GM23248 (cell line): ENCODE measurements around the gene DENND1A. TPM values are rescaled to one million over a fixed set of nuclear protein-coding genes. Genes with fewer than 3 reads are reported as not detected.

ENCODE experiments used
- DNase-seq: peaks from one replicate; pipeline ENCODE4 v3.0.0-alpha.2; 2015
- H2AFZ ChIP-seq: fragments of 200-600 bp; sonication (generic); 2 replicates; pipeline ENCODE4 v1.6.1; 2016; ENCODE audit warnings: antibody characterized with exemption
- H3F3A ChIP-seq: fragments of 200-600 bp; sonication (generic); 2 replicates; pipeline ENCODE4 v1.6.1; 2016; ENCODE audit warnings: mild to moderate bottlenecking, antibody characterized with exemption, mixed run types; ENCODE audit not compliant: insufficient read depth
- H3K27ac ChIP-seq: fragments of 200-600 bp; sonication (generic); 2 replicates; pipeline ENCODE4 v1.5.1; 2016; ENCODE audit warnings: mild to moderate bottlenecking
- H3K27me3 ChIP-seq: fragments of 200-600 bp; sonication (generic); replicated peaks from 2 replicates; pipeline ENCODE4 v1.6.1; 2016; ENCODE audit warnings: mild to moderate bottlenecking; ENCODE audit not compliant: insufficient read depth
- H3K36me3 ChIP-seq: fragments of 200-600 bp; sonication (generic); 2 replicates; pipeline ENCODE4 v1.6.1; 2016; ENCODE audit warnings: low read depth, mild to moderate bottlenecking
- H3K4me1 ChIP-seq: fragments of 200-600 bp; sonication (generic); 2 replicates; pipeline ENCODE4 v1.6.1; 2016; ENCODE audit warnings: mild to moderate bottlenecking; ENCODE audit not compliant: insufficient read depth
- H3K4me2 ChIP-seq: fragments of 200-600 bp; sonication (generic); one replicate; pipeline ENCODE4 v1.6.1; 2016; ENCODE audit warnings: mild to moderate bottlenecking; ENCODE audit not compliant: unreplicated experiment
- H3K4me3 ChIP-seq: fragments of 200-600 bp; sonication (generic); 2 replicates; pipeline ENCODE4 v1.5.1; 2016; ENCODE audit warnings: mild to moderate bottlenecking
- H3K79me2 ChIP-seq: fragments of 200-600 bp; sonication (generic); 2 replicates; pipeline ENCODE4 v1.6.1; 2016; ENCODE audit warnings: mild to moderate bottlenecking; ENCODE audit not compliant: insufficient read depth
- H3K9ac ChIP-seq: fragments of 200-600 bp; sonication (generic); 2 replicates; pipeline ENCODE4 v1.6.1; 2016; ENCODE audit warnings: mild to moderate bottlenecking
- H3K9me2 ChIP-seq: fragments of 200-600 bp; sonication (generic); 2 replicates; pipeline ENCODE4 v1.6.1; 2016; ENCODE audit warnings: mixed run types, mild to moderate bottlenecking, moderate library complexity; ENCODE audit not compliant: insufficient read depth
- H3K9me3 ChIP-seq: fragments of 200-600 bp; sonication (generic); one replicate; pipeline ENCODE4 v1.6.1; 2017; ENCODE audit warnings: low read depth
- H4K20me1 ChIP-seq: fragments of 200-600 bp; sonication (generic); 2 replicates; pipeline ENCODE4 v1.6.0; 2016; ENCODE audit not compliant: insufficient read depth
- EZH2 ChIP-seq: fragments of 200-600 bp; sonication (generic); IDR thresholded peaks from 2 replicates; pipeline ENCODE4 v1.6.1; 2018; ENCODE audit warnings: antibody characterized with exemption, mild to moderate bottlenecking; ENCODE audit not compliant: insufficient read depth, poor library complexity, severe bottlenecking
- EZH2phosphoT487 ChIP-seq: fragments of 200-600 bp; sonication (generic); IDR thresholded peaks from 2 replicates; pipeline ENCODE4 v1.6.1; 2018; ENCODE audit warnings: antibody characterized with exemption, moderate library complexity, mild to moderate bottlenecking, low read depth; ENCODE audit not compliant: insufficient read depth
- WGBS, 2 experiments: methylation state at CpG; one replicate each; pipeline ENCODE4 v1.1.6; 2015 to 2017; ENCODE audit warnings: low lambda C conversion rate in 2 of 2, low coverage in 1 of 2; ENCODE audit errors: missing lambda C conversion rate in 2 of 2; 5-methylcytosine and 5-hydroxymethylcytosine counted together
- in situ Hi-C: fragments of 300-500 bp; cut with MboI; formaldehyde crosslinking; loops from 2 replicates; pipeline ENCODE4 v1.15.0; 2020
- polyA plus RNA-seq: library from polyadenylated mRNA; unstranded; fragments of >200 nt; fragmentation: Nextera tagmentation; extraction: Ambion mirVana; gene quantifications from 2 replicates; pipeline ENCODE4 v1.2.1, GENCODE V29; 2016
- total RNA-seq: library from RNA; depleted of rRNA; stranded (reverse); fragments of >200 nt; shearing (Covaris generic); gene quantifications from 2 replicates; pipeline ENCODE4 v1.2.3, GENCODE V29; 2014

Gene DENND1A
- total and polyA plus RNA-seq, 2 experiments from 2014 or later: 13.2 to 16.4 TPM

- Histone ChIP-seq H2AFZ (no peak overlapping the region), H3K9ac (no peak overlapping the region), H3K4me1 (peaks cover 10% of the 10 kb centered on the region), H3K4me3 (no peak overlapping the region), H3K27ac (no peak overlapping the region), H3F3A (no peaks in the 10 kb centered on the region), H3K27me3 (no peaks in the 10 kb centered on the region), H3K9me2 (no peaks in the 10 kb centered on the region), H3K79me2 (no peaks in the 10 kb centered on the region), H4K20me1 (no peaks in the 10 kb centered on the region), H3K9me3 (no peaks in the 10 kb centered on the region), H3K36me3 (no peaks in the 10 kb centered on the region), H3K4me2 (no peak overlapping the region)
- WGBS, 2 experiments: 92 to 95% methylated on average over 8 to 9 of the region's 9 CpGs
- in situ Hi-C loops: no loop called here
- TF ChIP-seq EZH2phosphoT487 (no peak), EZH2 (no peak)
- DNase-seq: no peak
Measured at GRCh38 chr9:123344192-123344949, 585.6 kb downstream of the DENND1A start.

- no peak for TF ChIP-seq EZH2
- Histone ChIP-seq H3K9ac (no peak overlapping the region), H3K36me3 (no peaks in the 10 kb centered on the region), H3K9me3 (no peaks in the 10 kb centered on the region), H3K4me3 (no peak overlapping the region), H3F3A (no peaks in the 10 kb centered on the region), H2AFZ (peak overlapping the region; percentile 75), H3K79me2 (no peaks in the 10 kb centered on the region), H3K27me3 (no peaks in the 10 kb centered on the region), H3K4me2 (no peak overlapping the region), H3K4me1 (peaks cover 10% of the 10 kb centered on the region), H4K20me1 (no peaks in the 10 kb centered on the region), H3K27ac (no peak overlapping the region), H3K9me2 (no peaks in the 10 kb centered on the region)
- WGBS, 2 experiments: 45 to 48% methylated on average over 12 to 13 of the region's 13 CpGs
- in situ Hi-C loops: no loop called here
- DNase-seq: peak; percentile 81
Measured at GRCh38 chr9:123343443-123344191, 586.3 kb downstream of the DENND1A start.

GRCh38 chr9:123342247-123342646 lies 587.7 kb downstream of the DENND1A start:
- WGBS, 2 experiments: 79 to 95% methylated on average over 5 of the region's 5 CpGs
- no peaks in the 10 kb centered on the region for H3K9me2 ChIP-seq

GRCh38 chr9:123341816-123342215 lies 588.1 kb downstream of the DENND1A start:
- H3K27ac ChIP-seq: no peak overlapping the region
- no peak overlapping the region for H2AFZ ChIP-seq
- no peaks in the 10 kb centered on the region for H3K27me3 ChIP-seq
- peaks cover 10% of the 10 kb centered on the region for H3K4me1 ChIP-seq
- WGBS, 2 experiments: 72 to 80% methylated on average over 6 of the region's 6 CpGs
- H3K36me3 ChIP-seq: no peaks in the 10 kb centered on the region
- in situ Hi-C loops: no loop called here
- no peak for DNase-seq
- H3K4me2 ChIP-seq: no peak overlapping the region
- no peaks in the 10 kb centered on the region for H3K9me3 ChIP-seq
- H4K20me1 ChIP-seq: no peaks in the 10 kb centered on the region
- no peak for TF ChIP-seq EZH2phosphoT487
- no peak for TF ChIP-seq EZH2
- H3K9me2 ChIP-seq: no peaks in the 10 kb centered on the region
- no peak overlapping the region for H3K4me3 ChIP-seq
- no peaks in the 10 kb centered on the region for H3F3A ChIP-seq
- H3K79me2 ChIP-seq: no peaks in the 10 kb centered on the region
- no peak overlapping the region for H3K9ac ChIP-seq

More at GRCh38 chr9:123342247-123342646, 587.7 kb downstream of the DENND1A start:
- H3K4me2 ChIP-seq: no peak overlapping the region
- in situ Hi-C loops: no loop called here
- no peak overlapping the region for H3K4me3 ChIP-seq
- H4K20me1 ChIP-seq: no peaks in the 10 kb centered on the region
- no peak for DNase-seq
- H3K27ac ChIP-seq: no peak overlapping the region
- H3F3A ChIP-seq: no peaks in the 10 kb centered on the region
- H3K9me3 ChIP-seq: no peaks in the 10 kb centered on the region
- H3K4me1 ChIP-seq: peaks cover 10% of the 10 kb centered on the region
- no peaks in the 10 kb centered on the region for H3K27me3 ChIP-seq
- H2AFZ ChIP-seq: no peak overlapping the region
- no peak overlapping the region for H3K9ac ChIP-seq
- TF ChIP-seq EZH2 (no peak), EZH2phosphoT487 (no peak)
- H3K36me3 ChIP-seq: no peaks in the 10 kb centered on the region
- H3K79me2 ChIP-seq: no peaks in the 10 kb centered on the region
